HG03575 (cell line): ENCODE data around the gene SPRING1.

Experiments used
- ATAC-seq: cut with Tn5 transposase; IDR thresholded peaks from one replicate; pipeline ENCODE4 v1.9.1; 2021; ENCODE audit not compliant: unreplicated experiment, insufficient number of reproducible peaks, low FRiP score; ENCODE audit errors: extremely low read depth

Gene SPRING1

DNA sequence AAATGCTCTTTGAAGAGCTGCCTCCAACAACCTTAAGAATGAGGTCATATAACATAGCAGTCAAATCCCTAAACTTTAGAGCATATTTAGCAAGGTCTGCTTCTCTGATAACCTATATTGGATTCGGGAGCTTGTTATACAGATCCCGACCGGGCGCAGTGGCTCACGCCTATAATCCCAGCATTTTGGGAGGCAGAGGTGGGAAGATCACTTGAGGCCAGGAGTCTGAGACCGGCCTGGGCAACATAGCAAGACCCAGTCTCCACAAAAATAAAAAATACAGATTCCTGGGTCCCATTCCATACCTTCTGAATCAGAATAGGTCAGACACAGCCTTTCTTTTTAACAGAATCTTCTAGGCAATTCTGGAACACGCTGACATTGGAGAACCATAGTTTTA is 46.7 kb downstream of the SPRING1 start:
- ATAC-seq: no peak

DNA sequence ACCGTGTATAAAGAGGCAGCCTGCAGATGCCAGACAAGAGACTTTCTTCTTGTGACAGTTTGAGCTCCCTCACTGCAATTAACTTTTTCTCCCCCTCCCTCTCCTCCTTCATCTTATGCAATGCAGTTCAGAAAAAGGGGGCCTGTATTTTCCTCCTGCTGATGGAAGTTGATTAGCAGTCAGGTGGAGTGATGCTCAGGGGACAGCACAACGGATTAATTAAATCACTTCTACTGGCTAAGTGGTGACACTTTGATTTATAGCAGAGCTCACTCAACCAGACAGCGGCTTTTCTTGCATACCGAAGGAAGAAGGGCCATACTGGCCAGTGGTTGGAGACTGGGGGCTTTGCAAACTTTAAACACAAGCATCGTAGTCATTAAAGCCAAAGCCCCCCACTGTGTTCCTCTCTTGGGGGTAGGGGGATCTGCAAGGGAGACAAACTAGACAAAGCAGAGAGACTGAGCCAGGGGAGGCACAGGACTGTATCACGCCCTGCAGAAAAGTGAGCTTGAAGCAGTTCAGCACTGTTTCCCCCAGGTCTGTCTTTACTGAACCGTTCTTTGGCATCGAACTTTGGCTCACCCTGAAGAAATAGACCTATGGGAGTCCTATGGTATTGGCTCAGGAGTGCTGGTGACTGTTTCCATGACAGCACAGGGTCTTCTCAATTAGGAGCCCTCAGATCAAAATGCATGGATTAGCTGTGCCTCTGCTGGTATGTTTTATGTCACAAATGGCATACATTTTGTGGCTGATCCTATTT is 47.7 kb downstream of the SPRING1 start:
- no peak for ATAC-seq

DNA sequence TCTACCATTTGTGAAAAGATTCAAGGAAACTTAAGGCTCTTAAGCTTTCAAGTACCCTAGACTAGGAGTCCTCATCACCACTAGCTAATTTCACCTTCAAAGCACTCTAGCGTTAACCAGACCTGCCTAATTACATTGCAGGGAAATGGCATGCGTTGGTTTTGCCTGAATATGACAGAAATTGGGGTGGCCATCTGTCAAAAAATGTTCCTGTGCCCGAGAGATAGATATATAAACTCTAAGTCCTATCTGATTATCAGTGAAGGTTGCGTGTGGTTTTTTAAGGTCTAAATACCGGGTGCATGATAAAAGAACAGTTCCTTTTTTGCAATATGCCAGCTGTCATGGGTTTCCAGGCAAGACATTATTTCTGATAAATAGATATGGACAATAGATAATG is 48.3 kb downstream of the SPRING1 start:
- no peak for ATAC-seq
